OCI-LY7 (cell line): ENCODE measurements around the gene MNAT1.

Experiments
- CTCF ChIP-seq: fragments of 200-600 bp; sonication (generic); conservative IDR thresholded peaks from 2 replicates; pipeline ENCODE4 v1.5.1; 2014; ENCODE audit warnings: mild to moderate bottlenecking, antibody characterized with exemption, low read length, moderate library complexity, mixed read lengths
- EZH2phosphoT487 ChIP-seq: fragments of 200-600 bp; sonication (generic); IDR thresholded peaks from 2 replicates; pipeline ENCODE4 v1.6.1; 2018; ENCODE audit warnings: low read depth, borderline replicate concordance, mild to moderate bottlenecking, mixed run types, antibody characterized with exemption, low read length, moderate library complexity, mixed read lengths

- TF ChIP-seq CTCF, result no peak
- TF ChIP-seq EZH2phosphoT487, result no peak
These were observed 21.0 kb upstream of the MNAT1 start for GRCh38 chr14:60713513-60713912.
